Effector memory CD4-positive, alpha-beta T cell (primary cell): Measurements from ENCODE around the gene KCNQ2.
A peak's percentile ranks its signal among the peaks of the same experiment; 100 is the strongest.

Experiments
- DNase-seq, 3 donors: peaks; one replicate each; pipeline ENCODE4 v3.0.0-alpha.2; 2020
- H3K27ac ChIP-seq: 2 replicates; pipeline ENCODE4 v1.7.0; 2013; ENCODE audit warnings: mild to moderate bottlenecking, low read length, moderate library complexity; ENCODE audit not compliant: insufficient read depth, poor library complexity, severe bottlenecking
- H3K27me3 ChIP-seq: replicated peaks from 2 replicates; pipeline ENCODE4 v1.7.0; 2013; ENCODE audit warnings: mild to moderate bottlenecking, low read length; ENCODE audit not compliant: insufficient read depth, control insufficient read depth, poor library complexity, severe bottlenecking
- H3K36me3 ChIP-seq: 2 replicates; pipeline ENCODE4 v1.7.0; 2013; ENCODE audit warnings: mild to moderate bottlenecking, low read length, moderate library complexity; ENCODE audit not compliant: control insufficient read depth, insufficient read depth
- H3K4me1 ChIP-seq: 2 replicates; pipeline ENCODE4 v1.7.0; 2013; ENCODE audit warnings: low read length, mild to moderate bottlenecking; ENCODE audit not compliant: control insufficient read depth, insufficient read depth, poor library complexity, severe bottlenecking
- H3K4me3 ChIP-seq: 2 replicates; pipeline ENCODE4 v1.7.0; 2013; ENCODE audit warnings: low read length, low read depth, mild to moderate bottlenecking; ENCODE audit not compliant: insufficient read depth, poor library complexity, severe bottlenecking
- H3K9me3 ChIP-seq: 2 replicates; pipeline ENCODE4 v1.7.0; 2013; ENCODE audit warnings: mild to moderate bottlenecking, low read length, moderate library complexity; ENCODE audit not compliant: control insufficient read depth

The KCNQ2 gene

DNA sequence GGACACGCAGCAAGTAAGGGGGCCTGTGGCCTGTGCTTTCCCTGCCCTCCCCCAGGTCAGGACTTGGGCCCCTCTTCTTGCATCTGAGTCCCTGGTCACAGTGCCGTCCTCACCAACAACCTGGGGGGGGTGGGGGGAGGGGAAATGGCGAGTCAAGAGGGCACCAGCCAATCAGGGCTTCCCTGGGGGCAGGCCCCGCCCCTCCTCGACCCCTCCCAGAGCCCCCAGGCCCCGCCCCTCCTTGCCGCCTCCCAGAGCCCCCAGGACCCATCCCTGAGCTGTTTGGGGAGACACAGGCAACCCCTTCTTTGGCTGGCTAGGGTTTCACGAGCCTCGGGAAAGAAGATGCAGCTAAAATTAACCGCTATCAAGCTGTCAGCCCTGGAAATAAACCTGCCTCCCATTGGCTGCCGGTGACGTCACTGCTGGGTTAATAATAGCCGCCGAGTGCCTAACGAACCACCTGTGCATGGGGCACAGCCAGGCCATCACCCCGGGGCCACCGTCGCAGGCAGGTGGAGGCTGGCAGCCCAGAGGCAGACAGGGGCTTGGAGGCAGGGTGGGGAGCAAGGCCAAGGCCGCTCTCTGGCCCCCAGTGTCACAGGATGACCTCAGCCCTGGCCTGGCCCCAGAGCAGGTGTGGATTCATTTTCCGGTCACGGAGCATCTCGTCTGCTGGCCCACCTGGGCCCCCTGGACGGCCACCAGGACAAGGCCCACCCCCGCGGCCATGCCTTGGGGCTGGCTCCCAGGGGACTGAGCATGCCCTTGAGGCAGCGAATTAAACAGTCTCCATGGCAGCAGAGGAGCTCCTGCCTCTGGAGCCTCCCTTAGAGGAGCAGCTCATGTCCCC is 29.6 kb upstream of the KCNQ2 start:
- DNase-seq, result no peak
- Histone ChIP-seq H3K27me3 (peaks cover 24% of the 10 kb centered on the region), H3K9me3 (no peaks in the 10 kb centered on the region)

DNA sequence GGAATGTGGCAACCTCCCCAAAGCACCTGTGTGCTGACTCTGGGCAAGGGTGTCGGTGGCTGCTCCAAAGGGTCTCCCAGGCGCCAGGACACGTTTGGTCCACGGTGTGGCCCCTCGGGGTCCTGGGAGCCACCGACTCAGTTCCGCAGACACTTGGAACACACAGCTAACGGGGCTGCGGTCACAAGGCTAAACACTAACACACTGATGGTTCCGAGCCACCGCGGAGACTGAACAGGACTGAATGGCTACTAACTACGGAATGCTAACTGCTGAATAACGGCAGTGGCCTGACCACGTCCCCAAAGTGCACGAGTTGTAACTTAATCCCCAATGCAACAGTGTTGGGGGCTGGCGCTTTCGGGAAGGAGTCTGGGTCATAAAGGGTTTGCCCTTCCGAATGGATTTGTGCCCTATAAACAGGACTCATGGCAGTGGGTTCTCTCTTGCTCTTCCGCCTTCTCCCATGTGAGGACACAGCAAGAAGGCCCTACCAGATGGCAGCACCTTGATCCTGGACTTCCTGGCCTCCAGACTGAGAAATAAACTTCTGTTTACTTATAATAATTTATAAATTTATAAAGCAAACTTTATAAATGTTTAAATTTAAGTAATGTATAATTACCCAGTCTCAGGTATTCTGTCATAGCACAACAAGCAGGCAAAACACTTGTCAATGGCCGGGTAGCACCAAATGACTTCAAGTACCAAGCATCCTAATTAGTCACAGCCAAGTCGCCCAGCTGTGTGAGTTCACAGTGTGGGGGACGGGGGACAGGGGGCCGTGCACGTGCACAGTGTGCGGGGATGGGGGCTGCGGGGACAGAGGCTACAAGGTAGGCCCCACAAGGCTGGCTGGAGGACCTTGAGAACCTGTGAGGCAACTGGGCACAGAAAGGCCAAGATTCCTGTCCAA is 28.7 kb upstream of the KCNQ2 start:
- H3K9me3 ChIP-seq, result no peaks in the 10 kb centered on the region
- no peak overlapping the region for H3K27ac ChIP-seq
- no peaks in the 10 kb centered on the region for H3K36me3 ChIP-seq
- no peak overlapping the region for H3K4me3 ChIP-seq
- no peak for DNase-seq
- peaks cover 24% of the 10 kb centered on the region for H3K27me3 ChIP-seq
- H3K4me1 ChIP-seq, result peaks cover 19% of the 10 kb centered on the region

More for the DNA sequence above, 29.6 kb upstream of the KCNQ2 start:
- Histone ChIP-seq H3K27ac (no peak overlapping the region), H3K4me1 (peaks cover 14% of the 10 kb centered on the region), H3K36me3 (no peaks in the 10 kb centered on the region), H3K4me3 (no peak overlapping the region)

DNA sequence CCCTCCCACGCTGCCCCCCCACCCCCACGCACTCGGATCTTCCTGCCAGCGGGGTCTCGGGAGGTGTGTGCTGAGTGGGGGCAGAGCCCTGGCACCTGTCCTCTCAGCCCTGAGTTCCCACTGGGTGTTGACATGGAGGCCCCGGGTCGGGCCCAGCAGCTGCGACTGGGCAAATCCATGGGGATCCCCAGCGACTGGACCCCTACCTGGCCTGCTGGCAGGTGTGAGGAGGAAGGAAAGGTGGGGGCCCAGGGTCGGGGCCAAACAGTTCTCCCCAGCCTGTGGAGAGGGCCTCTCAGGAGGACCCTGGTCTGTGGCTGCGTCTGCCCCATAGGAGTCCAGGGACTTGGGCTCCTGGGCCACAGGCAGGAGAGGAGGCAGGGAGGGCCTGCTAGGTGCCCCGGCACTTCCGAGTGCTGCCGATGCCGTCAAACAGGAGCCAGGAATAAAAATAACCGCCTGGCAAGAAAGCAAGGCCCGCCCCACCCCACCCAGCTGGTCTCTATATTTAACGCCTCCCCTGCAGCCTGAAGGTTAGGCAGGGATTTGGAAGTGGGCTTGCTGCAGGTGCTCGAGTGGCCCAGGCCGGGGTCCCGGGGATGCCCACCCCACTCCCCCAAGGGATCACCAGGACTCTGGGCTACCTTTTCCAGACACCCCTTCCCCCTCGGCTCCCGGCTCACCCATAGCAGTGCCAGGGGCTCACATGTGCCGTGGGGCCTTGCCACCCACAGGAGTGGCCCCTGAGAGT is 27.9 kb upstream of the KCNQ2 start:
- Histone ChIP-seq H3K4me1 (peaks cover 21% of the 10 kb centered on the region), H3K36me3 (no peaks in the 10 kb centered on the region), H3K27ac (no peak overlapping the region), H3K4me3 (no peak overlapping the region), H3K27me3 (peaks cover 24% of the 10 kb centered on the region), H3K9me3 (no peaks in the 10 kb centered on the region)
- no peak for DNase-seq

DNA sequence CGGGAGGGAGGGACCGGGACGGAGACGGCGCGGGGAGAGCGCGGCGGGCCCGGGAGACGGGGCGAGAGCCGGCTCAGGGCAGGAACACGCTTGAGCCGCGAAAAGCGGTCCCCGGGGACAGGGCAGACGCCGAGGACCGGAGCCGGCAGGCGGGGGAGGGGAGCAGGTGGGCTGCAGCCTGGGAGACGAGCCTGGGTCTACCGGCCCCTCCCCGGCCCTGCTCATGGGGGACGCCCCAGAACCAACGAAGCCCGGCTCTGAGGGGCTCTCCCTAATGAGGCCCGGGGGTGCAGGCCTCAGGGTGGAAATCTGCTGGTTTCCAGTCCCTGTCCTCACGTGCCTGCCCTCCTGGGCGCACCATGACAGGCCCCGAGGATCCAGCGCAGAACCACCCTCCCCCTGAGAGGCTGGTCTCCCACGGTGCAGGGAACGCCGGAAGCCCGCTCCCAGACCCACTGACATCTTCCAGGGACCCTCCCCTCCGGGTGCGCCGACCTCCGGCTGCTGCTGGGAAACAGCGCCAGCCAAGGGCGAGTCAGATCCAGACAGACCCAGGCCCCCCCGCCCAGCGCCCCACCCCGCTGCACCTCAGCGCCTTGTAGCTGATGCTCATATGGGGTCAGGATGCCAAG is 27.0 kb upstream of the KCNQ2 start:
- Histone ChIP-seq H3K27ac (no peak overlapping the region), H3K4me3 (peak overlapping the region; percentile 37), H3K9me3 (no peaks in the 10 kb centered on the region), H3K36me3 (no peaks in the 10 kb centered on the region), H3K27me3 (peaks cover 24% of the 10 kb centered on the region), H3K4me1 (peaks cover 21% of the 10 kb centered on the region)
- DNase-seq, result no peak

DNA sequence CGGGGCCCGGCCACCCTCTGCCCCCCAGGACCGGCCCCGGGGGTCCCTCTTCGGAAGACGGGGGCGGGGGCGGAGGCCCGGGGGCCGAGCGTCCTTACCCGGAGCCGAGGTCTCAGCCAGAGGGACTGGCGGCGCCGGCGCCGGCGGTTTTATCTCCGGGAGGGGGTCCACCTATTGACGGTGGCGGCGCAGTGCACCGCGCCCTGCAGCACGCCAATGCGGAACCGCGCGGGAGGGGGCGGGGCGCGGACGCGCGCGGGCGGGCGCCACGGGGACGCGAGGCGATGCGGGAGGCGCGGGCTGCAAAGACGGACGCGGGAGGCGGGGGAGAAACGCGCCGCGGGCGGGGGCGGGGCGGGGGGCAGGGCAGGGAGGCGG is 26.5 kb upstream of the KCNQ2 start, which contains the start of gene EEF1A2:
TSS of gene EEF1A2 (minus strand) at position 124 of the 378 bp plus-strand sequence. CDS start 1,320 bp downstream, outside the sequence.
- peak within 1 kb of the TSS; percentile 37 for H3K4me3 ChIP-seq
- H3K36me3 ChIP-seq, result no peaks in the 10 kb centered on the region
- H3K9me3 ChIP-seq, result no peaks in the 10 kb centered on the region
- peak; percentile 43 to 47 (median 47) for DNase-seq
- peaks cover 24% of the 10 kb centered on the region for H3K27me3 ChIP-seq
- no peak within 1 kb of the TSS for H3K27ac ChIP-seq
- H3K4me1 ChIP-seq, result peaks cover 21% of the 10 kb centered on the region

DNA sequence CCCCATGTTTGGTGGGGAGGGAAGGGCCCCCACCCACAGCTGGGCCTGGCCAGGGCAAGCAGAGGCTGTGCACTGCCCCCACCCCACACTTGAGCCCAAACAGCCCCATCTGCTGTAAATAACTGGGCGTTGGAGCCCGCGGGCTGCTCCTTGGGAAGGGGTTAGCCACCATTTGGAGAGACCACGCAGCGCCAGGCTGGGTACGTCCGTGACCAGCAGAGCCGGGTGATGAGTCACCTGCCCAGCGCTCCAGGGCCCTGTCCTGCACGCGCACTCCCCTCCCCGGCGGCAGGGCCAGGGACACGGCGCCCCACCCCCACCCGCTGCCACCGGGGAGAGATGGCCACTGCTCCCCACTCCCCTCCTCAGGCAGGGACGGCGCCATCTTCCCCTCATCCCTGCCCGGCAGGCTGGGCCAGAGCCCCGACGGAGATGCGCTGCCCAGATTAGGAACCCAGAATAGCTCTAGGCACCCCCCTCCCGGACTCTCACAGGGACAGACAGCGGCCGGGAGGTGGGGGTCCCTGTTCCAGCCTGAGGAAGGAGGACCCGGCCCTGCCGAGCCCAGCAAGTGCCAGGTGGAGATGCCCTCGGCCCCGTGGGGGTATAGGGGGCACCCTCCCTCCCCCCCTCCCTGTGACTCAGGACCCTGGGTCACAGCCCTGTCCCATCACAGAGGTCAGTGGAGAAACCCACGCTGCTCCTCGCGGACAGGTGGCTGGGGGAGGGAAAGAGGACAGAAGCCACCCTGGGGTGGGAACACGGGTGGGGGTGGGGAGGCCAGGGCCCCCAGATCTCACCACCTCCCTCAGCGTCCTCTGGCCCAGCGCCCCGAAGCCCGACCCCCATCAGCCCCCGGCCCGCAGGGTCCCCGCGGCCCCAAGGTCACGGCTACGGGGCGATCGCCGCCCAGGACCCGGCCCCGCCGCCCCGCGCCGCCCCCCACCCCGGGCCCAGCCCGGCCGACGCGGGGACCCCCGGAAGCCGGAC is 25.8 kb upstream of the KCNQ2 start:
- no peak for DNase-seq
- H3K4me1 ChIP-seq, result peaks cover 21% of the 10 kb centered on the region
- no peaks in the 10 kb centered on the region for H3K9me3 ChIP-seq
- peaks cover 24% of the 10 kb centered on the region for H3K27me3 ChIP-seq
- H3K27ac ChIP-seq, result no peak overlapping the region
- no peaks in the 10 kb centered on the region for H3K36me3 ChIP-seq
- no peak overlapping the region for H3K4me3 ChIP-seq

DNA sequence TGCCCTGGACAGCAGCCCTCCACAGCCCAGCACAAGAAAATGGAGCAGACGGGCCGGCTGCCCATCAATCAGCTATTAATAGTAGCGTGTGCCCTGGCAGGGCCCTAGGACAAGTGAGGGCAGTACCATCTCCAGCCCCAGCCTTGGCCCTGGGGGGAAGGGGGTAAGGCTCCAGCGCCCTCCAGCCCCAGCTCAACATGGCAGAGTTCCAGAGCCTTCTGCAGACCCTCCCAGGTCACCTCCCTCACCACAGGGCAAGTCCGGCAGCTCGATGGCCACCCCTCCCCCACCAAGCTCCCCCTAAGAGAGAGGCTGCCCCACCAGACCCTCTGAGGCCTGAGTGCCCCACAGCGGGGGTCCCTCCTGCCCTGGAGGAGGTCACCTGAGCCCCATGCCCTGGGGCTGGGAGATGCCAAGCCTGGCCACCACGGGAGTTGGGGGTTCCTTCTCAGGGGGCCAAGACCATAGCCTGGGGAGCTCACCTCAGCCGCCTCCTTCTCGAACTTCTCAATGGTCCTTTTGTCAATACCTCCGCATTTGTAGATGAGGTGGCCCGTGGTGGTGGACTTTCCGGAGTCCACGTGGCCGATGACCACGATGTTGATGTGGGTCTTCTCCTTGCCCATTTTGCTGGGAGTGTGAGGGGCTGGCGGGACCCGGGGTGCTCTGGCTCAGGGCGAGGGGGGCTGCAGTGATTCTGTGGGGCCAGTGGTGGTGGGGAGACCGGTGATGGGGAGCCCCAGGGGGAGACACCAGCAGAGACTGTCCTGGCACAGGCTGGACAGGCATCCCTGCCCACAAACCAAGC is 24.9 kb upstream of the KCNQ2 start:
- DNase-seq, result no peak
- H3K4me3 ChIP-seq, result no peak overlapping the region
- no peak overlapping the region for H3K27ac ChIP-seq
- H3K4me1 ChIP-seq, result peaks cover 21% of the 10 kb centered on the region
- H3K27me3 ChIP-seq, result peaks cover 24% of the 10 kb centered on the region
- H3K9me3 ChIP-seq, result no peaks in the 10 kb centered on the region
- no peaks in the 10 kb centered on the region for H3K36me3 ChIP-seq

DNA sequence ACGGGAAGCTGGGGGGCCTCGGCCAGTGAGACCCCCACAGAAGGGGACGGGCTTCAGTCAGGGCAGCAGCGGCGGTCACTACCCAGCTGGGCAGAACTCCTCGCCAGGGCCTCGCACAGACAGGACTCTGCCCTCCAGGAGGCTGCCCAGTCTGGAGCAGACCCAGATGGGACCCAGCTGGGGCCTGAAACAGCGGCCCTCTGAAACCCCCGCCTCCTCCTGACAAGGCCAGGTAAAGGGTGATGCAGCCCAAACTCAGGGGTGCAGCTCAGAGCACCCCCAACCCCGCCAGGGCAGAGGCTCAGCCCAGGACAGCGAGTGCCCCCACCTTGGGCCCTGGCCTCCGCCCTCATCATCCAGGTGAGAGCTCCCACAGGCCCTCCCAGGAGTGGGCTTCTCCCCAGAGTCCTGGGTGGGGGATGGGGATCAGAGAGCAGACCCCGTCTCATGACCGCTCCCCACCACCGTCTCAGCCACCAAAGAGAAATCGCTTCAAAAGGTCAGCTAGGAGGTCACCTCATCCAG is 24.2 kb upstream of the KCNQ2 start:
- H3K4me3 ChIP-seq, result peak overlapping the region; percentile 4
- H3K4me1 ChIP-seq, result peaks cover 21% of the 10 kb centered on the region
- H3K27ac ChIP-seq, result no peak overlapping the region
- peaks cover 24% of the 10 kb centered on the region for H3K27me3 ChIP-seq
- no peaks in the 10 kb centered on the region for H3K9me3 ChIP-seq
- DNase-seq, result no peak
- no peaks in the 10 kb centered on the region for H3K36me3 ChIP-seq
